ENCODE results near the gene TMEM134. TPM values are rescaled to one million over a fixed set of nuclear protein-coding genes. Genes with fewer than 3 reads are reported as not detected.

Gene TMEM134
- total and polyA plus RNA-seq, 4 donors: 10.2 to 86.9 (median 63.5) TPM

DNA sequence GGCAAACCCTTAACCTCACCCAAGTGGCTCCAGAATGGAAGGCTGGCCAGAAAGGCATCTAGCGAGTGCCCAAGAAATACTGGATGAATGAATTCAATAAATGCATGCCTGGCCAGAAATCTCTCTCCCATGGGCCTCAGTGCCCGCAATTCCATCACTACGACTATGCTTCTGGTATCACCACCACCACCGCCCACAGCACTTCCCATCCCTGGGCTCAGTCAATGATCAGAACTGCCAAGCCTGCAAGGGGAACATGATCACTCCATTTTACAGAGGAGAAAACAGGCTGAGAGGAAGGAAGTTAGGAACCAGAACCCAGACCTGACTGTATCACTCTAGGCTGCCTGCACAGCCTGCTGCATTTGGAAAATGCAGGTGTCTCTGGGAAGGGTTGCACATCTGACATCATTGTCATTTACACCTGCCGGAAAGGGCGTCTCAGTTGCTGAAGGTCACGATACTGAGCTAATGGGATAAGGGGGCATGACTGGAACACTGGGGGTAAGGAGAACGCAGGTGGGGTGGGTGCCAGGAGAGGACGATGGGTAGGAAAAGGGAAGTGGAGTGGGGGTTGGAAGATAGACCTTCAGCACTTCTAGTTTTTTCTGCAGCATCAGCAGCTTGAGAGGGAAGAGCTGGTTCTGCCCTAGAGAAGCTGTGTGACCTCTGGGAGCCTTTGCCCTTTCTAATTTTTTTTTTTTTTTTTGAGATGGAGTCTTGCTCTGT is 19.8 kb downstream of the TMEM134 start:
- Histone ChIP-seq H3K9ac (ENCODE audit: low read depth in 1 of 2, low read length in 2 of 2) (no peak overlapping the region), H3K36me3 (ENCODE audit: control insufficient read depth in 4 of 4, insufficient read depth in 3 of 4, low read depth in 1 of 4, low read length in 3 of 4) (no peaks in the 10 kb centered on the region), H3K27me3 (ENCODE audit: control insufficient read depth in 4 of 4, insufficient read depth in 4 of 4, low read length in 3 of 4) (no peaks in the 10 kb centered on the region), H3K9me3 (ENCODE audit: control insufficient read depth in 4 of 4, low read length in 3 of 4) (no peaks in the 10 kb centered on the region), H3K27ac (ENCODE audit: low read depth in 1 of 2, low read length in 2 of 2) (no peak overlapping the region), H3K4me3 (ENCODE audit: low read depth in 1 of 3, low read length in 3 of 3) (no peak overlapping the region), H3K4me1 (ENCODE audit: control insufficient read depth in 4 of 4, insufficient read depth in 4 of 4, low read length in 3 of 4) (peaks cover 0 to 12% (median 6%) of the 10 kb centered on the region in 4 donors)
- WGBS: 73% methylated on average over 9 of the region's 9 CpGs
- DNase-seq (ENCODE audit: low spot score): no peak
- TF ChIP-seq GABPA (IDR thresholded peaks at IDR 0.05 in 1 of 2, conservative IDR thresholded peaks at IDR 0.05 in 1 of 2): no peak
- no peak for TF ChIP-seq JUND (IDR thresholded peaks at IDR 0.05)
- TF ChIP-seq TAF1 (conservative IDR thresholded peaks at IDR 0.05): no peak
- no peak for TF ChIP-seq RAD21 (IDR thresholded peaks at IDR 0.05)

DNA sequence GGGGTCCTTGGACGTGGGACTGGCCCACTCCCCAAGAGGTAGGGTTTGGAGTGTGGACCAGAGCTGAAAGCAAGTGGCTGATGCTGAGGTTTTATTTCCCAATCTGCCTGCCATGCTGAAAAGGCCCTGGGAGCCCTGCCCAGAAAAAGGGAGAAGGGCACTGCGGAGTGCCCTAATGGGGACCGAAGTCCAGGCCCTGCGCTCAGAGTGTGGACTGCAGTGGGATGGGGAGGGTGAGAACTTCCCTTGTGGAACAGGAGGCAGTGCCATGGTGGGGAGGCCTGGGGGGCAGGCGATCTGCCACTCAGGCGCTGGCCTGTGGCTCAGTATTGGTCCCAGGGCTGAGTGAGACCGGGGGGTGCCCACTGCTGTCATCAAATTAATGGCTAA is 20.8 kb downstream of the TMEM134 start:
- no peak overlapping the region for H3K4me3 ChIP-seq (ENCODE audit: low read depth in 1 of 3, low read length in 3 of 3)
- no peak for DNase-seq (ENCODE audit: low spot score)
- no peaks in the 10 kb centered on the region for H3K27me3 ChIP-seq (ENCODE audit: control insufficient read depth in 4 of 4, insufficient read depth in 4 of 4, low read length in 3 of 4)
- no peak overlapping the region for H3K9ac ChIP-seq (ENCODE audit: low read depth in 1 of 2, low read length in 2 of 2)
- H3K36me3 ChIP-seq (ENCODE audit: control insufficient read depth in 4 of 4, insufficient read depth in 3 of 4, low read depth in 1 of 4, low read length in 3 of 4): no peaks in the 10 kb centered on the region
- TF ChIP-seq HNF4A (conservative IDR thresholded peaks at IDR 0.05) (peak; percentile 95), HNF4G (IDR thresholded peaks at IDR 0.05) (peak; percentile 92), FOXA2 (IDR thresholded peaks at IDR 0.05) (no peak), RAD21 (IDR thresholded peaks at IDR 0.05) (peak in 1 of 2 donors; percentile 60), FOXA1 (IDR thresholded peaks at IDR 0.05) (no peak), RXRA (IDR thresholded peaks at IDR 0.05) (peak; percentile 52 to 58), YY1 (IDR thresholded peaks at IDR 0.05) (peak; percentile 82), GABPA (IDR thresholded peaks at IDR 0.05 in 1 of 2, conservative IDR thresholded peaks at IDR 0.05 in 1 of 2) (peak in 1 of 2 donors; percentile 42), SP1 (IDR thresholded peaks at IDR 0.05) (peak; percentile 86)
- TF ChIP-seq, protein P1, sequence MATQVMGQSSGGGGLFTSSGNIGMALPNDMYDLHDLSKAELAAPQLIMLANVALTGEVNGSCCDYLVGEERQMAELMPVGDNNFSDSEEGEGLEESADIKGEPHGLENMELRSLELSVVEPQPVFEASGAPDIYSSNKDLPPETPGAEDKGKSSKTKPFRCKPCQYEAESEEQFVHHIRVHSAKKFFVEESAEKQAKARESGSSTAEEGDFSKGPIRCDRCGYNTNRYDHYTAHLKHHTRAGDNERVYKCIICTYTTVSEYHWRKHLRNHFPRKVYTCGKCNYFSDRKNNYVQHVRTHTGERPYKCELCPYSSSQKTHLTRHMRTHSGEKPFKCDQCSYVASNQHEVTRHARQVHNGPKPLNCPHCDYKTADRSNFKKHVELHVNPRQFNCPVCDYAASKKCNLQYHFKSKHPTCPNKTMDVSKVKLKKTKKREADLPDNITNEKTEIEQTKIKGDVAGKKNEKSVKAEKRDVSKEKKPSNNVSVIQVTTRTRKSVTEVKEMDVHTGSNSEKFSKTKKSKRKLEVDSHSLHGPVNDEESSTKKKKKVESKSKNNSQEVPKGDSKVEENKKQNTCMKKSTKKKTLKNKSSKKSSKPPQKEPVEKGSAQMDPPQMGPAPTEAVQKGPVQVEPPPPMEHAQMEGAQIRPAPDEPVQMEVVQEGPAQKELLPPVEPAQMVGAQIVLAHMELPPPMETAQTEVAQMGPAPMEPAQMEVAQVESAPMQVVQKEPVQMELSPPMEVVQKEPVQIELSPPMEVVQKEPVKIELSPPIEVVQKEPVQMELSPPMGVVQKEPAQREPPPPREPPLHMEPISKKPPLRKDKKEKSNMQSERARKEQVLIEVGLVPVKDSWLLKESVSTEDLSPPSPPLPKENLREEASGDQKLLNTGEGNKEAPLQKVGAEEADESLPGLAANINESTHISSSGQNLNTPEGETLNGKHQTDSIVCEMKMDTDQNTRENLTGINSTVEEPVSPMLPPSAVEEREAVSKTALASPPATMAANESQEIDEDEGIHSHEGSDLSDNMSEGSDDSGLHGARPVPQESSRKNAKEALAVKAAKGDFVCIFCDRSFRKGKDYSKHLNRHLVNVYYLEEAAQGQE (IDR thresholded peaks at IDR 0.05): peak; percentile 41
- TF ChIP-seq, protein P2, sequence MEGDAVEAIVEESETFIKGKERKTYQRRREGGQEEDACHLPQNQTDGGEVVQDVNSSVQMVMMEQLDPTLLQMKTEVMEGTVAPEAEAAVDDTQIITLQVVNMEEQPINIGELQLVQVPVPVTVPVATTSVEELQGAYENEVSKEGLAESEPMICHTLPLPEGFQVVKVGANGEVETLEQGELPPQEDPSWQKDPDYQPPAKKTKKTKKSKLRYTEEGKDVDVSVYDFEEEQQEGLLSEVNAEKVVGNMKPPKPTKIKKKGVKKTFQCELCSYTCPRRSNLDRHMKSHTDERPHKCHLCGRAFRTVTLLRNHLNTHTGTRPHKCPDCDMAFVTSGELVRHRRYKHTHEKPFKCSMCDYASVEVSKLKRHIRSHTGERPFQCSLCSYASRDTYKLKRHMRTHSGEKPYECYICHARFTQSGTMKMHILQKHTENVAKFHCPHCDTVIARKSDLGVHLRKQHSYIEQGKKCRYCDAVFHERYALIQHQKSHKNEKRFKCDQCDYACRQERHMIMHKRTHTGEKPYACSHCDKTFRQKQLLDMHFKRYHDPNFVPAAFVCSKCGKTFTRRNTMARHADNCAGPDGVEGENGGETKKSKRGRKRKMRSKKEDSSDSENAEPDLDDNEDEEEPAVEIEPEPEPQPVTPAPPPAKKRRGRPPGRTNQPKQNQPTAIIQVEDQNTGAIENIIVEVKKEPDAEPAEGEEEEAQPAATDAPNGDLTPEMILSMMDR (IDR thresholded peaks at IDR 0.05; ENCODE audit: low read depth, low read length, missing input control): no peak
- TF ChIP-seq, protein P3, sequence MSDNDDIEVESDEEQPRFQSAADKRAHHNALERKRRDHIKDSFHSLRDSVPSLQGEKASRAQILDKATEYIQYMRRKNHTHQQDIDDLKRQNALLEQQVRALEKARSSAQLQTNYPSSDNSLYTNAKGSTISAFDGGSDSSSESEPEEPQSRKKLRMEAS (IDR thresholded peaks at IDR 0.05): no peak
- WGBS: 62% methylated on average over 7 of the region's 7 CpGs
- H3K9me3 ChIP-seq (ENCODE audit: control insufficient read depth in 4 of 4, low read length in 3 of 4): no peaks in the 10 kb centered on the region
- H3K4me1 ChIP-seq (ENCODE audit: control insufficient read depth in 4 of 4, insufficient read depth in 4 of 4, low read length in 3 of 4): peaks cover 0 to 16% (median 6%) of the 10 kb centered on the region in 4 donors
- no peak overlapping the region for H3K27ac ChIP-seq (ENCODE audit: low read depth in 1 of 2, low read length in 2 of 2)
